Caki2 (cell line): ENCODE data around the gene MCOLN3. TPM values are rescaled to one million over a fixed set of nuclear protein-coding genes. Genes with fewer than 3 reads are reported as not detected.

ENCODE experiments used
- DNase-seq: peaks from one replicate; pipeline ENCODE4 v3.0.0-alpha.2; 2015; ENCODE audit warnings: low read depth
- in situ Hi-C: cut with HindIII; loops from 2 replicates; pipeline ENCODE4 v1.10.0; 2016; ENCODE audit warnings: low sequenced_read_pairs, low pct_unique_long_range_greater_than_20kb, mixed read lengths
- total RNA-seq: library from RNA; depleted of rRNA; stranded (reverse); fragments of >200 nt; shearing (Covaris generic); gene quantifications from 2 replicates; pipeline ENCODE4 v1.2.3, GENCODE V29; 2014; ENCODE audit warnings: low replicate concordance; rRNA removed

Gene MCOLN3, protein sequence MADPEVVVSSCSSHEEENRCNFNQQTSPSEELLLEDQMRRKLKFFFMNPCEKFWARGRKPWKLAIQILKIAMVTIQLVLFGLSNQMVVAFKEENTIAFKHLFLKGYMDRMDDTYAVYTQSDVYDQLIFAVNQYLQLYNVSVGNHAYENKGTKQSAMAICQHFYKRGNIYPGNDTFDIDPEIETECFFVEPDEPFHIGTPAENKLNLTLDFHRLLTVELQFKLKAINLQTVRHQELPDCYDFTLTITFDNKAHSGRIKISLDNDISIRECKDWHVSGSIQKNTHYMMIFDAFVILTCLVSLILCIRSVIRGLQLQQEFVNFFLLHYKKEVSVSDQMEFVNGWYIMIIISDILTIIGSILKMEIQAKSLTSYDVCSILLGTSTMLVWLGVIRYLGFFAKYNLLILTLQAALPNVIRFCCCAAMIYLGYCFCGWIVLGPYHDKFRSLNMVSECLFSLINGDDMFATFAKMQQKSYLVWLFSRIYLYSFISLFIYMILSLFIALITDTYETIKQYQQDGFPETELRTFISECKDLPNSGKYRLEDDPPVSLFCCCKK
- total RNA-seq: 0.46 and 1.0 TPM in 2 replicates

DNA sequence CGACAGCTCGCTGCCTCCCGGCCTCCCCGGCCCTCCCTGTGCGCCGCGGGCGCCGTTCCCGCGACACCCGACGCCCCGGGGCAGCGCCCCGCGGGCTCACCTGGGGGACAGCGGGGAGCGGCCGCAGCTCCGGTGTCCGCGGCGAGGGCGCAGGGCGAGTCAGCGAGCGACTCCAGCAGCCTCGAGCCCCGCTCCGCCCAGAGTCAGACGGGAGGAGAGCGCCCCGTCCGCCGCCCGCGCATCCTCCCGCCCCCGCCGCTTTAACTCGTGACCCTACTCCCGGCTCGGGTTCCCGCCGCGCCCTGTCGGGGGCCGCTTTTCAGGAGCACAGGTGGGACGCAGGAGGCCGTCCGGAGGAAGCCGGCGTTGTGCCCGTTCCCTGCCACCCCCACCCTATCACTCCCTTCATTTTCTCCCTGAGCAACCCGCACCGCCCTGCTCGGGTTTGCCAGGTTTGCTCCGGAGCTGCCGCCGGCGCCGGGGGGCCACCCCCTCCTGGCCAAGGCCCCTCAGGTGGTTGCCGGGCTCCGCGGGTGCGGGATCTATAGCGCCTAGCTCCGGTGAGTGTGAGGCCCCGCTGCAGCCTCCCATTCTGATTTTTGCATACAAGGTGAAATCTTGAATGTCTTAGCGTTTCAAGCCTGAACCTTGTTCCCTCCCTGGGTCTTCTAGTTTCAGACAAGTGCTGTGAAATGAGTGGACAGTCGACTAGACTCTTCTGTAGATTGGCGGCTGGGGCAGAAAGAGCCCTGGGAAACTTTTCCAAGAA lies at the start of gene MCOLN3:
Gene MCOLN3 (minus strand): TSS at position 205 of the 769 bp plus-strand sequence. CDS start 3,140 bp downstream, outside the sequence.
- in situ Hi-C loops: no loop called here
- peak; percentile 37 for DNase-seq

DNA sequence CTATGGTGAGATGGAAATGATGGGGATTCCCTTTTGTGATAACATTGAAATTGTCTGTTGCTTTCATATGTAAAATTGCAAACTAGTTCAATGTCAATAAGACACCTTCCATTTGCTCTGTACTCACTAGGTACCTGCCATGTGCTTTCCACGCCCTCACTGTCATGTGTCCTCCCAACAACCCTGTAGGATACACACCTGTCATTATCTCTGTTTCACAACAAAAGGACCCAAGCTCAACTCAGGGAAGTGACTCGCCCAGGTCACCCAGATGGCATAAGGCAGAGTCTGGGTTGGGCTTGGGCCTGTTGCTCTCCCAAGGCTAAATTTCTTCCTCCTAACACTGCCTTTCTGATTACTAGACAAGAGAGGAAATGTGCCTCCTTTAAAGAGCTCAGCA lies 45.3 kb upstream of the MCOLN3 start:
- in situ Hi-C loops: no loop called here
- DNase-seq: no peak

GRCh38 chr1:85091671-85092280 lies 43.5 kb upstream of the MCOLN3 start:
- DNase-seq: no peak
- in situ Hi-C loops: no loop called here

GRCh38 chr1:85090225-85090624 lies 41.9 kb upstream of the MCOLN3 start:
- in situ Hi-C loops: no loop called here
- DNase-seq: no peak

GRCh38 chr1:85089203-85089602 lies 40.9 kb upstream of the MCOLN3 start:
- in situ Hi-C loops: no loop called here

GRCh38 chr1:85088408-85088784 lies 40.1 kb upstream of the MCOLN3 start:
- DNase-seq: no peak
- in situ Hi-C loops: no loop called here

More at GRCh38 chr1:85089203-85089602, 40.9 kb upstream of the MCOLN3 start:
- no peak for DNase-seq

DNA sequence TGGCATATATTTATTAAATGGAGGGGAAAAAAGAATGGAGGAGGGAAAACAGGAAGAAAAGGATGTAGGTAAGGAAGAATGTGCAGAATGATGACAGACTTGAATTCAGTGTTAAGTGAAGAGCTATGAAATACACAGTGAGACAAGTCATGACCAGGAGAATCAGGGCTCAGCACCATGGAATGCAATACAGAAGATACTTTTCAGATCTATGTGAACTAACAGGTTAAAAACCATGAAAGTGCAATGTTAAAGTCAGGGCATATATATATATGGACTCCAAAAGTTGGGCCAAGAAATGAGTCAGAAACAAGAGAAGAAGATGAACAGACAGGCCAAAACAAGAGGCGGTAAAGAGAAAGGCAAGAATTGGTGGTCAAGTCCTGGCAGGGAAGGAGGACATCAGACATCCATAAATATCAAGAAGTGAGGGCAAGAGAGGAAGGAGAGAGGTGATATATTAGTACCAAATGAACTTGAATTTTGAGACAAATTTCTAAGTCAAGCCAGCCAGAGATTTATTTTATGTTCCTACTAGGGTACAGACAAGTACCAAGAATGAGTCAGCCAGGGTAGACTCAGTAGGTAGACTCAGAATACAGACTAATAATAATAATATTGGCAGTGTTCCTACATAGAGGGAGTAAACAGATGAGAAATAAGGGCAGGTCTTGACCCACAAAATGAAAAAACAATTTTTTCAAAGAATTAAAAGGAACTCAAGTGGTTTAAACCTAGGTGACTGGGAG lies 39.5 kb upstream of the MCOLN3 start:
- in situ Hi-C loops: no loop called here
- DNase-seq: no peak

DNA sequence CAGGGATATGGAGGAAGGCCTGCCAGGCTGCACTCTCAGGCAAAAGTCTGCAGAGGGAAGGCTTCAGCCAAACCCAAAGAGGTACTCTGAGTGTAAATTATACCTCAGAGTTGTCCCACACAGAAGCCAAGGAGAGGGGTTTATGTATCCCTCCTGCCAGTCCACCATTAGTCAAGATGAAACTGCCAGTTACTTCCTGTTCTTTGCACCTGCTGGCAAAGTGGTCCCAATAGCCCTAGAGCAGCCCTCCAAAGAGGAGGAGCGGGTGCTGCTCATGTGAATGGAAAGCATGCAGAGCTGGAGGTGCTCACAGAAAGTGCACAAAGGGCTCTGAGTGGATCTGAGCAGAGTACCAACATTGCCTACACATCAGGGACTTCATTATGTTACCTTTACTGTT lies 37.1 kb upstream of the MCOLN3 start:
- in situ Hi-C loops: no loop called here
- no peak for DNase-seq

- in situ Hi-C loops: no loop called here
- no peak for DNase-seq
Observed at GRCh38 chr1:85078903-85079302, 30.6 kb upstream of the MCOLN3 start.

DNA sequence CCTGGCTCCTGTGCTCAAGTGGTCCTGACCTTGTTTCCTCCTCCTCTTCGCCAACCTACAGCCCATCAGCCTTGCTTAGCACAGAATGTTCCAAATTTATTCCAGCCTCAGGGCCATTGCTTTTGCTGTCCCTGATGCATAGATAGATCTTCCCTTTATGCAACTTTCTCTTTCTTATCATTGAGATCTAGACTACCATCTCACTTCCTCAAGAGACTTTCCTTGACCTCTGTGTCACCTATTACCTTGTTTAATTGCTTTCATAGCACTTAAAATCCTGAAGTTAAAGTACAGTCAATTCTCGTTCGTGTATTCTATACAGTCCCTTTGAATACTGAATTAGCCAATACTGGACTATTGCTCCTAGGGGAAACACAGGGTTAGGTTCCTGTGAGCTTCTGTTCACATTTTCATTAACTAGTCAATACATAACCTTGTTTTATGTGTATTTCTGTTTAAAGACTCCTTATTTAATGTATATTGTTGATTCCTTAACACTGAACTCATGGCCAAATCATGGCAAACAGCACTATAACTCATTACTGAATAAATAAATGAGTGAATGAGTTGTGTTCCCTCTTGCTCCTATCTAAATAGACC lies 26.2 kb upstream of the MCOLN3 start:
- in situ Hi-C loops: no loop called here
- DNase-seq: no peak

DNA sequence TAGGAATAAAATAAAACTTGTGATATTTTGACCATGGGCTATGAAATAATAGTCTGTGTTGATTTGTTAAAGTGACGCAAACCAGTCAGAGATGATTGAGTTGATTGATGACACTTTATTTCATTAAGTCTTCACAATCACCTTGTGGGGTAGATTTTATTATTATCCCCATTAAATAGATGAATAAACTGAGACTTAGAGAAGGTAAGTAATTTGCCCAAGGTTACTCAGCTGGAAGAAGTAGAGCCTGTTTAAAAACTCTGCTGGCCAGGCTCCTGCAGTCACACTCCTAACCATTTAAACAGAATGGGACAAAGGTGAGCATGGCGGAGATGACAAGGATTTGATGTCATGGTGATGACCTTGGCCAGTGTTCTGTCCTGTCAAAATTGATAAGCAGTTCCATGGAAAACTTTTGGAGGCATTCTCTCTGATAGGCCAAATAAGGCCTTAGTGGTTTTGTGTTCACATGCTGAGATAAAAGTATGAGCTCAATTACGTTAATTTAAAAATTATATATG lies 22.7 kb upstream of the MCOLN3 start:
- DNase-seq: no peak
- in situ Hi-C loops: no loop called here

DNA sequence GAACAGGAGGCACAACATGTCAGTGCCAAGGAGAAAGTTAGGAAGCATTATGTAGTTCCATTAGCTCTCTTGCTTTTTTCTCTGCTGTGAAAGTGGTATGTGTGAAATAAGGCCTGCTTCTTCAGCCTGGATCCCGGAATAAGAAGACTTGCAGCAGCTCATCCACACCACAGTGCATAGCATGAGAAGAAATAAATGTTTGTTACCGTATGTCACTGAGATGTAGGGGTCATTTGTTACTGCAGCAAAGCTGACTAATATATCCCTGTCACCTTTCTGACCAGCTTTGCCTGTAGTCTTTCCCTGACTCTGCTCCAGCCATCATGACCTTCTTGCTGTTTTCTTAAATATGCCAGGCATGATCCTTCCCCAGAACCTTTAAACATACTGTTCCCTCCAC lies 20.5 kb upstream of the MCOLN3 start:
- DNase-seq: no peak
- in situ Hi-C loops: no loop called here

GRCh38 chr1:85065550-85065949 lies 17.2 kb upstream of the MCOLN3 start:
- DNase-seq: no peak
- in situ Hi-C loops: no loop called here

- in situ Hi-C loops: no loop called here
- no peak for DNase-seq
Observed at GRCh38 chr1:85062425-85063026, 14.2 kb upstream of the MCOLN3 start.

DNA sequence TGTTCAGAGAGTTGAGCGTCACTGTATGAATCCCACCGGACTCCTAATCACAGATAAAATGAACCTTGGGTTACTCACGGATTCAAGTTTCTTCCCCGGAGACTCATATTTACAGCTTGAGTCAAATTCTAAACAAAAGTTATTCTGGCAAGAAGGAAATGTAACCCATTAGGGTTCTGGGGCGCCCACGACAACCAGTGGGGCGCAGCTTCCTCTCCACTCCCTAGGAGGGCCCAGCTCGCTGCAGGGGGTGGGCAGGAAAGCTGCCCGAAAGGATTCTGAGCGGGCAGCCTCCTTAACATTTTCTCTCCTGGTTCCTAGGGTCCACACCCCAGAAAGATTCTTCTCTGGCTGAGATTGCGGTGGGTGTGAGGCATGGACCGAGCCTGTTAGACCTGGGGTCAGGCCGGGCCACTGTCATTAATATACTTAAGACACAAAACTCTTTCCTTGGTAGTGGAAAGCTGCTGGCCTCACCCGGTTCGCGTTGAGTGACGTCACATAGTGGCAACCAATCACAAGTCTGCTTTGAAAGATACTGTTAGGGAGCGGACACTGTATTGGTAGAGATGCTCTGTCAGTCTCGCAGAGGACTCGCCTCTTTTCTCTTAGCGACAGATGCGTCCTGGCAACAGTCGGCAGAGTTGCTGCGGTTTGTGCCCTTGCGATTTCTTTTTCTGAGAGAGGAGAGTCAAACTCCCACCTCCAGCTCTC lies 13.6 kb upstream of the MCOLN3 start:
- in situ Hi-C loops: no loop called here
- peak; percentile 87 for DNase-seq

DNA sequence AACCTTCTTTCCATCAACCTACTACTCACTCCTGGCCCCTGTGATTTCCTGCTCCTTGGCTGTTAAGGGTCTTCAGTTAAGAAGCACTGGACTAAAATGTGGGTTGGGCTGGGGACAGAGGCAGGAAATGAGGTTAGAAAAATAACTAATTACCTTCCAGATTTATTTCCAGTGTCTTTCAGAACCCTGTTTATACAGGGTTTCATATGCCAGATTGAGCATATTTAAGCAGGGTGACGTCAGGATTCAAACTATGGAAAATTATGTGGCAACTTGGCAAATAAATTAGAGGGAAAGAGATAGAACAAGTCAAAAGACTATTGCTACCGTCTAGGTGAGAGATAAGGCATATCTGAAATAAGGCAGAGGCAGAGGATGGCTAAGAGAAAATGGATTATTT lies 11.7 kb upstream of the MCOLN3 start:
- in situ Hi-C loops: no loop called here
- no peak for DNase-seq

GRCh38 chr1:85059563-85059962 lies 11.3 kb upstream of the MCOLN3 start:
- in situ Hi-C loops: no loop called here
- DNase-seq: no peak
